Neural progenitor cell (in vitro differentiated cells): ENCODE measurements around the gene NAV1. TPM values are rescaled to one million over a fixed set of nuclear protein-coding genes. Genes with fewer than 3 reads are reported as not detected.

ENCODE experiments used
- DNase-seq: peaks from one replicate; pipeline ENCODE4 v3.0.0-alpha.2; 2016; ENCODE audit warnings: low spot score
- H2AFZ ChIP-seq: fragments of 200-600 bp; sonication (generic); replicated peaks from 2 replicates; pipeline ENCODE4 v1.6.1; 2016; ENCODE audit warnings: antibody characterized with exemption
- H3F3A ChIP-seq: fragments of 200-600 bp; sonication (generic); 2 replicates; pipeline ENCODE4 v1.6.1; 2016; ENCODE audit warnings: antibody characterized with exemption, low read depth
- H3K27ac ChIP-seq: fragments of 200-600 bp; sonication (generic); 2 replicates; pipeline ENCODE4 v1.5.1; 2016; ENCODE audit warnings: mild to moderate bottlenecking
- H3K27me3 ChIP-seq: fragments of 200-600 bp; sonication (generic); 2 replicates; pipeline ENCODE4 v1.6.1; 2016; ENCODE audit warnings: mild to moderate bottlenecking, moderate library complexity
- H3K36me3 ChIP-seq: fragments of 200-600 bp; sonication (generic); 2 replicates; pipeline ENCODE4 v1.5.1; 2016
- H3K4me1 ChIP-seq: fragments of 200-600 bp; sonication (generic); 2 replicates; pipeline ENCODE4 v1.6.1; 2016; ENCODE audit warnings: mixed run types
- H3K4me2 ChIP-seq: fragments of 200-600 bp; sonication (generic); 2 replicates; pipeline ENCODE4 v1.6.1; 2016
- H3K4me3 ChIP-seq: fragments of 200-600 bp; sonication (generic); 2 replicates; pipeline ENCODE4 v1.5.1; 2016
- H3K79me2 ChIP-seq: fragments of 200-600 bp; sonication (generic); 2 replicates; pipeline ENCODE4 v1.6.1; 2016; ENCODE audit warnings: low read depth
- H3K9ac ChIP-seq: fragments of 200-600 bp; sonication (generic); 2 replicates; pipeline ENCODE4 v1.6.1; 2016
- H3K9me3 ChIP-seq: fragments of 200-600 bp; sonication (generic); 2 replicates; pipeline ENCODE4 v1.5.1; 2016; ENCODE audit warnings: low read depth
- H4K20me1 ChIP-seq: fragments of 200-600 bp; sonication (generic); 2 replicates; pipeline ENCODE4 v1.6.1; 2016; ENCODE audit warnings: low read depth
- H3K27ac Mint-ChIP-seq: 3 replicates; pipeline ENCODE4 v1.8.0; 2021; ENCODE audit warnings: mixed read lengths
- H3K27me3 Mint-ChIP-seq: 2 replicates; pipeline ENCODE4 v1.8.0; 2022; ENCODE audit warnings: low read depth, mild to moderate bottlenecking, inconsistent platforms, moderate library complexity, mixed read lengths; ENCODE audit not compliant: insufficient read depth
- H3K36me3 Mint-ChIP-seq: 3 replicates; pipeline ENCODE4 v1.8.0; 2021; ENCODE audit warnings: mixed read lengths
- H3K4me1 Mint-ChIP-seq: 3 replicates; pipeline ENCODE4 v1.8.0; 2021; ENCODE audit warnings: mixed read lengths
- H3K4me3 Mint-ChIP-seq: 3 replicates; pipeline ENCODE4 v1.8.0; 2021; ENCODE audit warnings: mild to moderate bottlenecking, moderate library complexity, mixed read lengths
- H3K9me3 Mint-ChIP-seq: 3 replicates; pipeline ENCODE4 v1.8.0; 2020; ENCODE audit warnings: mixed read lengths
- EZH2 ChIP-seq: fragments of 200-600 bp; sonication (generic); IDR thresholded peaks from 2 replicates; pipeline ENCODE4 v1.6.1; 2017; ENCODE audit warnings: antibody characterized with exemption, mild to moderate bottlenecking, moderate library complexity
- EZH2phosphoT487 ChIP-seq: fragments of 200-600 bp; sonication (generic); IDR thresholded peaks from 2 replicates; pipeline ENCODE4 v1.6.1; 2017; ENCODE audit warnings: antibody characterized with exemption
- total RNA-seq: library from RNA; depleted of rRNA; stranded (reverse); fragments of >200 nt; gene quantifications from 2 replicates; pipeline ENCODE4 v1.2.3, GENCODE V29; 2015; ENCODE audit warnings: low replicate concordance
- TF ChIP-seq, protein P1 (sequence below): fragments of 200-600 bp; sonication (generic); IDR thresholded peaks from 2 replicates; pipeline ENCODE4 v1.5.1; 2017; ENCODE audit warnings: antibody characterized with exemption, mild to moderate bottlenecking

NAV1 gene
- total RNA-seq, 1 donor from 2014 or later, result 60.7 TPM

DNA sequence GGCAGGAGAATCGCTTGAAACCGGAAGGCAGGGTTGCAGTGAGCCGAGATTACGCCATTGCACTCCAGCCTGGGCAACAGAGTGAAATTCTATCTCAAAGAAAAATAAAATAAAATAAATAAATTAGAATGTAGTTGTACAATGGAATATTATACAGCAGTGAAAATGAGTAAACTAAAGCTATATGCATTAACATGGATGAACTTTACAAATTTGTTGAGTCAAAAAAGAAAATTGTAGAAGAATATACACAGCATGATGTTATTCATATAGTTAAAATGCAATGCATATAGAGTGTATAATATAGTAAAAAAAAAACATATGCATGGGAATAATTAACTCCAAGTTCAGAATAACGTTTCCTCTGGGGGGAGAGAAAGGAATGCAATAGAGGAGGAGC lies 11.0 kb upstream of the NAV1 start:
- no peaks in the 10 kb centered on the region for H3K79me2 ChIP-seq
- H3F3A ChIP-seq, result no peaks in the 10 kb centered on the region

DNA sequence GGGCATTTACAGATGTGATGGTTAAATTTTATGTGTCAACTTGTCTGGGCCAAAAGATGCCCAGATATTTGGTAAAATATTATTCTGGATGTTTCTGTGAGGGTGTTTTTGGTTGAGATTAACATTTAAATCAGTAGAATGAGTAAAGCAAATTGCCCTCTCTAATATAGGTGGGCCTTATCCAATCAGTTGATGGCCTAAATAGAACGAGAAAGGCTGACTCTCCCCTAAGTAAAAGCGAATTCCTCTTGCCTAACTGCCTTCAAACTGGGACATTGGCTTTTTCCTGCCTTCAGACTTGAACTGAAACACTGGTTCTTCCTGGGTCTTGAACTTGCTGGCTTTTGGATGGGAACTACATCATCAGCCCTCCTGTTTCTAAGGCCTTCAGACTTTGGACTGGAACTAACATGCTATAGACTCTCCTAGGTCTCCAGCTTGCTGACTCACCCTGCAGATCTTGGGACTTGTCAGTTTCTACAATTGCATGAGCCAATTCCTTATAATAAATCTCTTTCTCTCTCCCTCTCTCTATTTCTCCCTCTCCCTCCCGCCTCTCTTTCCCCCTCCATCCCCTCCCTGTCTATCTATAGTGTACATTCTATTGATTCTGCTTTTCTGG lies 10.2 kb upstream of the NAV1 start:
- H3F3A ChIP-seq, result no peaks in the 10 kb centered on the region
- no peak overlapping the region for H3K27ac ChIP-seq
- no peaks in the 10 kb centered on the region for H3K79me2 ChIP-seq
- no peak overlapping the region for H2AFZ ChIP-seq
- TF ChIP-seq EZH2phosphoT487 (no peak), EZH2 (no peak)
- TF ChIP-seq, protein P1, sequence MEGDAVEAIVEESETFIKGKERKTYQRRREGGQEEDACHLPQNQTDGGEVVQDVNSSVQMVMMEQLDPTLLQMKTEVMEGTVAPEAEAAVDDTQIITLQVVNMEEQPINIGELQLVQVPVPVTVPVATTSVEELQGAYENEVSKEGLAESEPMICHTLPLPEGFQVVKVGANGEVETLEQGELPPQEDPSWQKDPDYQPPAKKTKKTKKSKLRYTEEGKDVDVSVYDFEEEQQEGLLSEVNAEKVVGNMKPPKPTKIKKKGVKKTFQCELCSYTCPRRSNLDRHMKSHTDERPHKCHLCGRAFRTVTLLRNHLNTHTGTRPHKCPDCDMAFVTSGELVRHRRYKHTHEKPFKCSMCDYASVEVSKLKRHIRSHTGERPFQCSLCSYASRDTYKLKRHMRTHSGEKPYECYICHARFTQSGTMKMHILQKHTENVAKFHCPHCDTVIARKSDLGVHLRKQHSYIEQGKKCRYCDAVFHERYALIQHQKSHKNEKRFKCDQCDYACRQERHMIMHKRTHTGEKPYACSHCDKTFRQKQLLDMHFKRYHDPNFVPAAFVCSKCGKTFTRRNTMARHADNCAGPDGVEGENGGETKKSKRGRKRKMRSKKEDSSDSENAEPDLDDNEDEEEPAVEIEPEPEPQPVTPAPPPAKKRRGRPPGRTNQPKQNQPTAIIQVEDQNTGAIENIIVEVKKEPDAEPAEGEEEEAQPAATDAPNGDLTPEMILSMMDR, result no peak
- H3K9me3 ChIP-seq, result no peaks in the 10 kb centered on the region
- H3K36me3 ChIP-seq, result no peaks in the 10 kb centered on the region
- no peak overlapping the region for H3K9ac ChIP-seq
- H3K36me3 Mint-ChIP-seq, result peaks cover 3% of the 10 kb centered on the region
- peaks cover 8% of the 10 kb centered on the region for H3K4me1 ChIP-seq
- peaks cover 10% of the 10 kb centered on the region for H3K27me3 Mint-ChIP-seq
- H3K4me3 Mint-ChIP-seq, result no peak overlapping the region
- H3K9me3 Mint-ChIP-seq, result peaks cover 6% of the 10 kb centered on the region
- H3K27ac Mint-ChIP-seq, result no peak overlapping the region
- H3K4me2 ChIP-seq, result no peak overlapping the region
- H3K27me3 ChIP-seq, result no peaks in the 10 kb centered on the region
- H3K4me3 ChIP-seq, result no peak overlapping the region
- H4K20me1 ChIP-seq, result no peaks in the 10 kb centered on the region
- no peak for DNase-seq
- peaks cover 13% of the 10 kb centered on the region for H3K4me1 Mint-ChIP-seq

More for the DNA sequence above, 11.0 kb upstream of the NAV1 start:
- no peak overlapping the region for H3K4me3 ChIP-seq
- H4K20me1 ChIP-seq, result no peaks in the 10 kb centered on the region
- peaks cover 8% of the 10 kb centered on the region for H3K4me1 ChIP-seq
- H3K27ac ChIP-seq, result no peak overlapping the region
- H3K36me3 ChIP-seq, result no peaks in the 10 kb centered on the region
- H3K4me2 ChIP-seq, result no peak overlapping the region
- no peak for TF ChIP-seq EZH2
- no peak for TF ChIP-seq EZH2phosphoT487
- TF ChIP-seq, protein P1, result no peak
- no peak for DNase-seq
- no peak overlapping the region for H2AFZ ChIP-seq
- no peaks in the 10 kb centered on the region for H3K27me3 ChIP-seq
- Mint-ChIP-seq H3K9me3 (peaks cover 8% of the 10 kb centered on the region), H3K27me3 (peaks cover 9% of the 10 kb centered on the region), H3K4me3 (no peak overlapping the region), H3K27ac (no peak overlapping the region), H3K36me3 (peaks cover 3% of the 10 kb centered on the region), H3K4me1 (peaks cover 10% of the 10 kb centered on the region)
- H3K9me3 ChIP-seq, result no peaks in the 10 kb centered on the region
- H3K9ac ChIP-seq, result no peak overlapping the region

DNA sequence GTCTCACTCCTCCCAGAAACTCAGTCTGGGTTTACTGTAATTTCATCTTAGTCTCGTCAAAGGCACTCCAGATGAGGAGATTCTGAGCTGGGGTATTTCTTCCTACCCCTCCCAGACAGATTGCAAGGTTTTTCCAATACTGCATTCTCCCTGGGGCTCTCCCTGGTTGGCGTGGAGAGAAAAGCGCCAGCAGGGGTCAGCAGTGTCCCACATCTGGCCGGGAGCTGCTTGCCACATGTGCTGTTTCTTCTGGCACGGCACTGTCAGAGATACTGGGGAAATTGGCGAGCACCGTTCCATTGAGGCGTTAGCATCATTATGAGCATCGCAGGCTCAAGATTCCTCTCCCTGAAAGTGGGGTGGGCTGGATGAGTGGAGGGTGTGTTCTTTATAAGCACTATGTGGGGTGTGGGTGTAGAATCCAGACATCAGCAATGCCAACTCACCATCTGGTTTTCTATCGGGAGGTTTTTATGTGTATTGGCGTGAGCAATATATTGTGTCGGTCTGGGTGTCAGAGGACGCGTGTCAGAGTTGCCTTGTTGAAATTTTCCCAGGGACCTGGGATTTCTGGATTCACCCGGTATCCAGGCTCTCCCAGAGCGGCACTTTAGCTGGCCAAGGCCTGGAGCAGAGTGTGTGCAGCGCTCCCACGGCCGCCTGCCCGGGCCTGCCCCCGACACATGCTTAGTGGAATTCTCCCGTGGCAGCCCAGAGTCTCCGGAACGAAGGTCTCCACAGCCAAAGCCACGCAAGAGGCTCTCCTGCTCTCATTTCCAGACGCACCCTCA lies 8.0 kb upstream of the NAV1 start:
- Histone ChIP-seq H3K36me3 (no peaks in the 10 kb centered on the region), H3K4me2 (no peak overlapping the region), H3K9me3 (no peaks in the 10 kb centered on the region), H3K9ac (no peak overlapping the region), H3K4me3 (no peak overlapping the region), H3K27me3 (peaks cover 3% of the 10 kb centered on the region), H3K79me2 (no peaks in the 10 kb centered on the region), H3F3A (no peaks in the 10 kb centered on the region), H3K27ac (no peak overlapping the region), H4K20me1 (no peaks in the 10 kb centered on the region), H2AFZ (no peak overlapping the region), H3K4me1 (peaks cover 8% of the 10 kb centered on the region)
- peak; percentile 83 for DNase-seq
- TF ChIP-seq EZH2phosphoT487, result no peak
- TF ChIP-seq, protein P1, result peak; percentile 93
- peaks cover 19% of the 10 kb centered on the region for H3K4me1 Mint-ChIP-seq
- H3K27me3 Mint-ChIP-seq, result peaks cover 13% of the 10 kb centered on the region
- no peak overlapping the region for H3K27ac Mint-ChIP-seq
- H3K4me3 Mint-ChIP-seq, result no peak overlapping the region
- H3K36me3 Mint-ChIP-seq, result no peaks in the 10 kb centered on the region
- H3K9me3 Mint-ChIP-seq, result peaks cover 2% of the 10 kb centered on the region
